ENCODE measurements around the gene TLCD3B. TPM values are rescaled to one million over a fixed set of nuclear protein-coding genes. Genes with fewer than 3 reads are reported as not detected.
"Not testable (repeated sequence)": the region's sequence is repeated elsewhere in the genome, so short reads cannot be mapped to it uniquely, and the experiment has no call there.

The TLCD3B gene
- total RNA-seq, 1 donor from 2014 or later = 12.5 TPM

DNA sequence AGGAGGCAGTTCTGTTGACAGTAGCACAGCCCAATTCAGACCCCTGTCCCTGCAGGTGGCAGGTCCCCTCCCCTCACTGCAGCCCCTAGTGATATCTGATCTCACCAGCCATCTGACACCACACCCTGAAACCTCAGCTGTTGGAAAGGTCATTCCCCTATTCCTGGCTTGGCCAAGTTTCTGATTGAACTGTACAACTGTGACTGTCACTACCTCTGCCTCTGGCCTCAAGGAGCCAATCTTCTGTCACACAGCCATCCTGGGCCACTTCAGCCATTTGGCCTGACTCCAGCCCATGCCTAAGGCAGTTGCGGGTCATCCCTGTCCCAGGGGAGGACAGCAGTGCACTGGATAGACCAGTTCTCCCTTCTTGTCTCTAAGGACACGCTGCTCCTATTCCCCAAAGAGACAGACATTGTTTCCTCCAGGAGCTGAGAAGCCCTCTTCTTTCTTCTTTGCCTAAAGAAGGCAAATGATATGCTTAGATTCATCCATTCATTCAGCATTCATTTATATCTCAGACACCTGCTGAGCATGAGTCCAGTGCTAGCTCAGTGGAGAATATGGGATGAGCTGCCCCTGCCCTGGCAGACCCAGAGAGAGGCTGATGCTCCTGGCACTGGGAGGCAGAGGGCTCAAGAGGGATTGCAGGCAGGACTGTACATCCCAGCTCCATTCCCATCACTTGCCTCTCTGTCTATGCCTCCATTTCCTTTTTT, 29.9 kb upstream of the TLCD3B start:
- no peak for DNase-seq

DNA sequence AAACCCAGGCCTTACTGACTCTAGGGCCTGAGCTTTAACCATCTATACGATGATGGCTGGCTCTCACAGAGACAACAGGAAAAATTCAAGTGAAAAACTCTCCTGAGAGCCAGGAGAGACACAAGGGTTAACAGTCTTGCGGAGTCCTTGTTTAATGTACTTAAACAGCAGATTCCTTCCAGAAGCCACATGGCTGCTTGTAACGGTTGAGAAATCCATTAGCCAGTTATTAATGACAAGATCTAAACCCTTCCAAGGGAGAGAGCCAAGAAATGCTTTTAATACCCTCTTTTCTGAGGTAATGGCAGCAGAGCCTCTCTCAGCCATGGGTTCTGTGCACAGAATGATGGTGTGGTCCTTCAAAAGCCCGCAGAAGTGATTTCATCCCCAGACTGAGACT, 29.3 kb upstream of the TLCD3B start:
- DNase-seq = no peak

GRCh38 chr16:30054959-30055553, 24.0 kb upstream of the TLCD3B start:
- no peak for DNase-seq

- no peak for DNase-seq
Observed at GRCh38 chr16:30054451-30054850, 23.4 kb upstream of the TLCD3B start.

GRCh38 chr16:30053376-30054015, 22.4 kb upstream of the TLCD3B start:
- no peak for DNase-seq

DNA sequence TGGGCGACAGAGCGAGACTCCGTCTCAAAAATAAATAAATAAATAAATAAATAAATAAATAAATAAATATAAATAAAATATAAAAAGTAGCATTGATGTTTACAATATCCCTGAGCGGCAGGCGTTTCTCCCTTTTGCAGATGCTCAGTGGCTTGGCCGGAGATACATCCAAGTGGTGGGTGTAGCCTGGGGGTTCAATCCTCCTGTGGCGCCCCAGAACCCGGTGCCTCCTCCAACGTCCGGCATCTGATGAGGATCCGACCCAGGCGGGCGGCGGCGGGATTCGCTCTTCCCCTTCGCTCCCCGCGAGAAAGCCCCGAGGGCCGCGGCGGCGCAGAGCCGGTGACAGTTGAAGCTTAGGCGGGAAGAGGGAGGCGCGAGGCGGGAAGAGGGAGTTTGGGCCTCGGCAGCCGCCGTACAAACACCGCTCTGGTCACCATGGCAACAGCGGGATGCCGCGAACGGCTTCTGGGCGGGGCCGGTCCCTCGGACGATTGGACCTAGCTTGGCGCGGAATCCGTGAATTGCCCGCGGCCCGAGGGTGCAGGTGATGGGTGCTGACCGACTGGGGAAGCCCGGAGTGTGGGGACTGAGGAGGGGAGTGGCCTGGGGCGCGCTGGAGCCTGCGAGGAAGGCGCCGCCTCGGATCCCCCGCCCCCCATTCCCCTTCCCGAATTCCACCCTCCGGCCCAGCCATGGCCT, 21.8 kb upstream of the TLCD3B start:
- DNase-seq = peak; percentile 70

DNA sequence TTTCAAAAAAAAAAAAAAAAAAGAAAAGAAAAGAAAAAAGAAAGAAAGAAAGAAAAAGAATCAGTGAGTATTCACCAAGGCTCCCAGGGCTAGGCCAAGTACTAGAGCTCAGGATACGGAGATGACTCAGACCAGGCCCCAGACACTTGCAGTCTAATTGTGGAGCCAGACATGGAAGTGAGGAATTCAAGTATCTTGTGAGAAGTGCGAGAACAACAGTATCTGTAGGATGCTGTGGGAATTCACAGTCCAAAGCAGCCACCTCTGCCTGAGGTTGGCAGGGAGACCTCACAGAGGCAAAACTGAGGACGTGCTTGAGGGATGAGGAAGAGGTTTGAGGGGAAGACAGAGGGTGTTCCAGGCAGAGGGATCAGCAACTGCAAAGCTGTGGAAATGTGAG, 20.4 kb upstream of the TLCD3B start:
- DNase-seq = peak; percentile 16

GRCh38 chr16:30049871-30050270, 18.8 kb upstream of the TLCD3B start:
- peak; percentile 41 for DNase-seq

DNA sequence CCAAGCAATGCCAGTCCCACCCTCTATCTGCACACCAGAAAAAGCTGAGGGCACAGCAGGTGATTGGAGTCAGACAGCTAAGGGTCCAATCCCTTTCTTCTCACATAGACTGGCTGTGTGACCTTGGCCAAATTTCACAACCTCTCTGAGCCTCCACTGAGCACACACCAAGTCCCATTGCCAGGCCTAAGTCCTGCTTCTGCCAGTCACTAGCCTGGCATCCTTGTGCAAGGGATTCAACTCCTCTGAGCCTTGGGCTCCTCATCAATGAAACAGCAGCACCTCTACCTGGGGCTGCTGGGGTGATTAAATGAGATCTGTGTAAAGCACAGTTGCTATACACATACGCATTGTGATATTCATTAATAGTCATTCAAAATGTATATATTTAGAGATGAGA, 15.5 kb upstream of the TLCD3B start:
- no peak for DNase-seq

- DNase-seq = no peak
Observed at GRCh38 chr16:30046178-30046577, 15.1 kb upstream of the TLCD3B start.

GRCh38 chr16:30041841-30042240, 10.8 kb upstream of the TLCD3B start:
- no peak for DNase-seq

DNA sequence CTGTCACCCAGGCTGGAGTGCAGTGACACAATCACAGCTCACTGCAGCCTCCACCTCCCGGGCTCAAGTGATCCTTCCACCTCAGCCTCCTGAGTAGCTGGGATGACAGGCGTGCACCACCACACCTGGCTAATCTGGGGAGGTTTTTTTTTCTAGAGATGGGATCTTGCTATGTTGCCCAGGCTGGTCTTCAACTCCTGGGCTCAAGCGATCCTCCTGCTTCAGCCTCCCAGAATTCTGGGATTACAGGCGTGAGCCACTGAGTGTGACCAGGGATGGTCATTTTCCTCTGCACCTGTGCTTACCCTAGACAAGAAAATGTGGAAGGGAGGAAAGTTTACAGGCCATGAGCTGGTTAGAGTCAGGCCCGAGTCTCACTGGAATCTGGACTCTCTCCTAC, 9.6 kb upstream of the TLCD3B start:
- not testable (repeated sequence) for DNase-seq

DNA sequence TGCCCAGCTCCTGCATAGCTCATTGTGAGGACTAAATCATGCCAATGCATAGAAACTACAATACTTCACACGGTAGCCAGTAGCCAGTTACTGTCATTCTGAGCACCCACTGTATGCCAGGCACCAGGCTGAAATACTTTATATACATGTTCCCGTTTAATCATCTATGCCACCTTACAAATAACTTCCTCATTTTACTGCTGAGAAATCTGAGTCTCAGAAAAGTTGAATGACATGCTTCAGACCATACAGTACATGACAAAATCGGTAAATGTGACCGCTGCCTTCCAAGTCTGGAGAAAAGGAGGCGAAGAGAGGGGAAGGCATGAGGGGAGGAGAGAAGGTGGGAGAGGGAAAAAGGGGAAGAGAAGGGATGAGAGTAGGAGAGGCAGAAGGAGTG, 9.2 kb upstream of the TLCD3B start:
- DNase-seq = no peak

DNA sequence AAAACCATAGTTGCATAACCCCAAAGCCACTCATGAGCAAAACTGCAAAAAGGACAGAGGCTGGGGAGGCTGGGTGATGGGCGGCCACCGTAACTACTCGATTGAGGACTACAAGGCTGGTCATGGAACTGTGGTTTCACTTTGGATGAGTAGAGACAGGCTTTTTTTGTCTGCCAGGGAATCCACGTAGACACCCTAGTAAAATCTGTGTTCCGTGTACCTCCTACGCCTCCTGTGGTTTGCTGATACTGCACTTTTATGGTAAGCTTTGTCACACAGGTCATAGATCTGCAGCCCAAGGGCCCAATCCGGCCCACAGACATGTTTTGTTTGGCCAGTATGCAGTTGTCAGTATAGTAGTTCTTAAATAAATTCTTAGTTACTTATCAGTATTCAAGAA, 2.2 kb upstream of the TLCD3B start:
- DNase-seq = no peak

DNA sequence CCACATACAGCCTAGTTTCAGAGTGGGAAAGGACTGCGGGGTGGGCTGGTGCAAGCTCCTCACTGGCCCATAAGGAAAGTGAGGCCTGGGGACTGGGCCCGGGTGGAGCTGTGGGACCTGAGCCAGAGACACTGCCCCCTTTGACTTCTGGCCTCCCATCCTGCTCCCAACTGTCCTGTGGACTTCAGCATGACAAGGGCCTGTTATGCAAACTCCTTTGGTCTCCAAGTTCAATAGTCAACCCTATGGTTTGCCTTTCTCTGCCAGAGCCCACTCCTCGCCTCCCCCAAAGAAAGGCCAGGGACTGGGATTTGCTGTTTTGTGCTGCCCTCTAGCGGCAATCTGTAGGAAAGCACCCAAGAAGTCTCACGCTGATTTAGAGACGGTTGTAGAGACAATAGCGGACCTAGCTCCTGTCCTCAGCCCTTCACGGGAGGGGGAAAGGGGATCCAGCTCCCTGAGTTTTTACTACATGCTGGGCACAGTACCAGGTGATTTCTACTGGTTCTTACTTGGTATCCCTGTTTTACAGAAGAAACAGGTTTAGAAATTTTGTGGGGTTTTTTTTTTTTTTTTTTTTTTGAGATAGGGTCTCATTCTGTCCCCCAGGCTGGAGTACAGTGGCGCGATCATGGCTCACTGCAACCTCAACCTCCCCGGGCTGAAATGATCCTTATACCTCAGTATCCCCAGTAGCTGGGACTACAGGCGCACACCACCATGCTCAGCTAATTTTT, 1.2 kb upstream of the TLCD3B start:
- peak; percentile 58 for DNase-seq

- no peak for DNase-seq
Observed at GRCh38 chr16:30031477-30031918, 427 bp upstream of the TLCD3B start.

DNA sequence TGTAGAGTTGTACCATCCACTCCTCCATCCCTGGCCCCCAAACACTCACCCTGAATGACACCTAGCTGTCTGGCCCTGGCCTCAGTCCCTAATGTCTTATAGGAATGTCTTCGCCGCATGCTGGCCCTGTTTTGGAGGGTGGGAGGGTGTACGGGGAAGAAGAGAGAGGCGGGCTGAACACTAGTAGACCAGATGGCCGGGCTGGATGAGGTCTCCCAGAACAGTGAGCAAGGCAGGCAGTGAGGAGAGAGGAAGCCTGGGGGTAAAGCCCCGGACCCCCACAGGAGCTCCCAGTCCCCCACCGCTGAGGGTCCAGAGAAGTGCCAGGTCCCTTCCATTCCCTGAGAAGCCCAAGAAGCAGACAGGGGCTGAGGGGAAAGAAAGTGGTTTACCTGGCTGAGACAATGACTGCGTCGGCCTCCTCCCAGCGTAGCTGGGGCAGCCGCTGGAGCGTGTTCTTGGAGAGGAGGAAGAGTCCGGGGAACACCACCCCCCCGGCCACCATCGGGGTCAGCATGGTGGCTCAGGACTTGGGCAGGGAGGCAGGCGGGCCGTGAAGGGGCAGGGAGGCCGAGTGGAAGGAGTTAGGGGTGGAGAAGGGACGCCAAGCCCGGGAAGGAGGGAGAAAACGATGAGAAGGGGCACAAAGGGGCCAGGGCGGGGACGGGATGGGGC, 923 bp downstream of the TLCD3B start:
- DNase-seq = no peak

GRCh38 chr16:30028438-30029076, 2.5 kb downstream of the TLCD3B start:
- DNase-seq = no peak

DNA sequence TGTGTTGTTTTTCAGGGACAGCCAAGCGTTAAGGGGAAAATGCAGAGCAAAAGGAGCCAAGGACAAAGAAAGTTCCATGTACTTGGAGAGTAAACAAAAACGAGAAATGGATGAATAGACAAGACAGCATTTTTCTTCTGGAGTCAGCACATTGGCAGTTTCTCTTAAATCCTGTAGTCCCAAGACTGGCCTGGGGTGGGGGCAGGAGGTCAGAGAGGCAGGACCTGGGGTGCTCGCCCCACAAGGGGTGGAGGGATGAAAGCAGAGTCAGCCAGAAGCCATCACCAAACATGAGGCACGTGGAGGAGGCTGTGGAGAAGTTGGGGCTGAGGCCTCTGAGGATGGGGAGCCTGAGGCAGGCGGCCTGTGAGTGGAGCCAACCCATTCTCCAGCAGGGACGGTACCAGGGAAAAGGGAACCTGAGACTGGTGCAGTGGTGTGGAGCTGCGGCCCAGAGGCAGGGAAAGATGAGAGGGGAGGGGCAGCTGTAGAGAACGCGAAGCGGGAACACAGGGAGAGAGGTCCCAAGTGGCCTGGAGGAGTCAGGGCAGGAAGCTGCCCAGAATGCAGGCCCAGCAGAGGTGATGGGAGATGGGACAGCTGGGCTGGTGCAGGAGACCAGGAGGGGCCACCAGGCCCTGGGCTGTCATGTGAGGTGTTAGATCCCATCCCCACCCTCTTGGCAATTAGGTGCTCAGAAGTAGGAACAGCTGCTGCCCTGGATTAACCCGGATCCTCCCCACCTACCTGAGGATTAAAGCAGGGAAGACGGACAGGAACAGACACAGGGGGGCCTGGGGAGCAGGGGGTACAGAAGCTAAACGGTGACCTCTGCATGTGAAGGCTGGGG, 3.3 kb downstream of the TLCD3B start:
- no peak for DNase-seq

DNA sequence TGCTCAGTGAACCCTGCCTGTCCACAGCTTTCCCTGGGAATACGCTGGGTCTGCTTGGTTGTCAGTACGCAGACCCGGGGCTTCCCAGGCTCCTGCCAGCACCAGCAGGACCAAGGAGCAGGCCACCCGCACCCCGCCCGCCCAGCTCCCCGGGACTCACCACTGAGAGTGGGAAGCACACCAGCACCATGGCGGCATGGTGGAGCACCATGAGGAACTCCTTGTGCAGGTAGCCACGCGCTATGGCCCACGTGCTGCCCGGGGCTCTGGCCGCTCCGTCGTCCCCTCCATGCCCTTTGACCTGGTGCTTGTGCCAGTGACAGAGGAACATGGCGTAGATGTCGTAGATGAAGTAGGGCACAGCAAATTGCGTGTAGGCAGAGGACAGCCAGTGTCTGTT, 4.6 kb downstream of the TLCD3B start:
- no peak for DNase-seq
